A549 (cell line): ENCODE measurements around the gene RECK. TPM values are rescaled to one million over a fixed set of nuclear protein-coding genes. Genes with fewer than 3 reads are reported as not detected.

Experiments
- ATAC-seq, 2 experiments: fragments of 200-7000 bp in 1 of 2; fragments of >200 bp in 1 of 2; cut with Nextera tagmentation in 1 of 2; cut with Tn5 transposase in 1 of 2; 3 replicates each; pipeline versions ENCODE4 v1.8.0 to v1.9.1; 2018 to 2020; ENCODE audit warnings: mild to moderate bottlenecking in 1 of 2, moderate library complexity in 1 of 2
- CTCF ChIA-PET: fragments of 300-600 bp; sonication (Branson Sonifier 250); formaldehyde crosslinking; extraction: SDS; loops from one replicate; lab custom pipeline; 2021; ENCODE audit warnings: antibody characterized with exemption, inconsistent platforms; lab: Yijun Ruan, JAX
- POLR2A ChIA-PET: fragments of 350-600 bp; formaldehyde crosslinking; extraction: SDS; loops from one replicate; lab custom pipeline; 2021; ENCODE audit warnings: antibody characterized with exemption, inconsistent platforms; lab: Yijun Ruan, JAX
- DNase-seq, 2 experiments: peaks; one replicate each; pipeline versions ENCODE4 v3.0.0 to v3.0.0-alpha.2; 2011 to 2016; ENCODE audit warnings: low read depth in 1 of 2, low spot score in 1 of 2
- FAIRE-seq: peaks from 2 replicates; lab custom pipeline; 2011; peaks lifted over from hg19 to GRCh38; lab: Jason Lieb, UNC
- H3K27ac ChIP-seq, 2 experiments: fragments of >200 bp; sonication (Bioruptor Twin); formaldehyde crosslinking; 3 replicates each; pipeline ENCODE4 v1.5.1; 2016 to 2017
- H3K4me1 ChIP-seq: fragments of >200 bp; sonication (Bioruptor Twin); formaldehyde crosslinking; 3 replicates; pipeline ENCODE4 v1.6.1; 2016
- H3K4me2 ChIP-seq: fragments of >200 bp; sonication (Bioruptor Twin); formaldehyde crosslinking; 3 replicates; pipeline ENCODE4 v1.6.1; 2016
- H3K4me3 ChIP-seq: fragments of >200 bp; sonication (Bioruptor Twin); formaldehyde crosslinking; 3 replicates; pipeline ENCODE4 v1.5.1; 2016
- H3K9me3 ChIP-seq: fragments of >200 bp; sonication (Bioruptor Twin); formaldehyde crosslinking; 3 replicates; pipeline ENCODE4 v1.6.1; 2016
- ATOH8 ChIP-seq: fragments of 250-450 bp; sonication (Bioruptor Pico); IDR thresholded peaks from 2 replicates; pipeline ENCODE4 v1.5.0; 2020; ENCODE audit warnings: low read depth, mild to moderate bottlenecking, moderate library complexity
- CBX2 ChIP-seq: fragments of 200-600 bp; sonication (generic); IDR thresholded peaks from 2 replicates; pipeline ENCODE4 v1.6.1; 2016; ENCODE audit warnings: low read depth, mild to moderate bottlenecking, borderline replicate concordance
- CEBPB ChIP-seq, 2 experiments: fragments of >200 bp in 1 of 2; sonication (Bioruptor Twin) in 1 of 2; formaldehyde crosslinking in 1 of 2; IDR thresholded peaks; 2 replicates each; pipeline ENCODE4 v1.6.1; 2012 to 2016
- EP300 ChIP-seq, 2 experiments: fragments of >200 bp; sonication (Bioruptor Twin); formaldehyde crosslinking; IDR thresholded peaks; 2 replicates in 1 of 2; 3 replicates in 1 of 2; pipeline ENCODE4 v1.6.1; 2016 to 2017
- ESRRA ChIP-seq: fragments of 150-350 bp; IDR thresholded peaks from 2 replicates; pipeline ENCODE4 v1.6.1; 2014; ENCODE audit warnings: mild to moderate bottlenecking, low read length, borderline replicate concordance
- FOSB ChIP-seq: fragments of 250-450 bp; sonication (Bioruptor Pico); IDR thresholded peaks from 2 replicates; pipeline ENCODE4 v1.5.0; 2020; ENCODE audit warnings: mild to moderate bottlenecking, moderate library complexity
- FOSL2 ChIP-seq, 2 experiments: fragments of 450-650 bp in 1 of 2; fragments of >200 bp in 1 of 2; sonication (Bioruptor Twin) in 1 of 2; formaldehyde crosslinking; IDR thresholded peaks; 2 replicates each; pipeline versions ENCODE4 v1.5.0 to v1.6.1; 2016 to 2020; ENCODE audit warnings: mild to moderate bottlenecking in 1 of 2, moderate library complexity in 1 of 2
- HOXB5 ChIP-seq: fragments of 250-450 bp; sonication (Bioruptor Pico); IDR thresholded peaks from 2 replicates; pipeline ENCODE4 v1.5.0; 2020; ENCODE audit warnings: mild to moderate bottlenecking, moderate library complexity
- JUN ChIP-seq, 2 experiments: fragments of >200 bp; sonication (Bioruptor Twin); formaldehyde crosslinking; IDR thresholded peaks; 2 replicates in 1 of 2; 3 replicates in 1 of 2; pipeline ENCODE4 v1.6.1; 2016 to 2017
- JUNB ChIP-seq: fragments of >200 bp; sonication (Bioruptor Twin); formaldehyde crosslinking; IDR thresholded peaks from 2 replicates; pipeline ENCODE4 v1.6.1; 2016
- KDM1A ChIP-seq: fragments of 200-600 bp; sonication (generic); IDR thresholded peaks from 2 replicates; pipeline ENCODE4 v1.6.1; 2016; ENCODE audit warnings: low read depth, mild to moderate bottlenecking
- KDM5A ChIP-seq: fragments of 200-600 bp; sonication (generic); IDR thresholded peaks from 2 replicates; pipeline ENCODE4 v1.6.1; 2016; ENCODE audit warnings: antibody characterized with exemption, mild to moderate bottlenecking
- MAFK ChIP-seq: fragments of 450-650 bp; IDR thresholded peaks from 2 replicates; pipeline ENCODE4 v1.6.1; 2014; ENCODE audit not compliant: partially characterized antibody
- MAZ ChIP-seq: fragments of 150-350 bp; IDR thresholded peaks from 2 replicates; pipeline ENCODE4 v1.6.1; 2014; ENCODE audit warnings: antibody characterized with exemption, low read depth, low read length, borderline replicate concordance
- MYC ChIP-seq: IDR thresholded peaks from 2 replicates; pipeline ENCODE4 v1.6.1; 2012; ENCODE audit warnings: mild to moderate bottlenecking, inconsistent platforms, low read length, improper control_type of control experiment, borderline replicate concordance
- NFE2L2 ChIP-seq: fragments of 150-350 bp; conservative IDR thresholded peaks from 2 replicates; pipeline ENCODE4 v1.6.1; 2014; ENCODE audit warnings: low read length
- POLR2AphosphoS2 ChIP-seq: conservative IDR thresholded peaks from 2 replicates; pipeline ENCODE4 v1.6.1; 2012; ENCODE audit warnings: low read length, improper control_type of control experiment, inconsistent platforms
- RAD21 ChIP-seq, 2 experiments: fragments of >200 bp in 1 of 2; sonication (Bioruptor Twin) in 1 of 2; formaldehyde crosslinking in 1 of 2; IDR thresholded peaks in 1 of 2; conservative IDR thresholded peaks in 1 of 2; 2 replicates in 1 of 2; 3 replicates in 1 of 2; pipeline ENCODE4 v1.6.1; 2012 to 2018; ENCODE audit warnings: inconsistent platforms in 1 of 2
- RNF2 ChIP-seq: fragments of 200-600 bp; sonication (generic); IDR thresholded peaks from 2 replicates; pipeline ENCODE4 v1.6.1; 2016; ENCODE audit warnings: low read depth, mild to moderate bottlenecking, antibody characterized with exemption, moderate library complexity, borderline replicate concordance
- SREBF2 ChIP-seq: fragments of 450-650 bp; IDR thresholded peaks from 2 replicates; pipeline ENCODE4 v1.6.1; 2014; ENCODE audit warnings: mild to moderate bottlenecking, moderate library complexity
- TP53 ChIP-seq: fragments of 250-450 bp; sonication (Bioruptor Pico); IDR thresholded peaks from 2 replicates; pipeline ENCODE4 v1.5.0; 2021; ENCODE audit warnings: mild to moderate bottlenecking, moderate library complexity
- USF2 ChIP-seq: fragments of 450-650 bp; IDR thresholded peaks from 2 replicates; pipeline ENCODE4 v1.6.1; 2014; ENCODE audit warnings: antibody characterized with exemption
- ZC3H11A ChIP-seq: fragments of 450-650 bp; IDR thresholded peaks from 2 replicates; pipeline ENCODE4 v1.6.1; 2014; ENCODE audit warnings: antibody characterized with exemption, mild to moderate bottlenecking
- ZNF302 ChIP-seq: fragments of 250-450 bp; sonication (Bioruptor Pico); IDR thresholded peaks from 2 replicates; pipeline ENCODE4 v1.9.0; 2021; ENCODE audit warnings: inconsistent platforms, mild to moderate bottlenecking, moderate library complexity
- WGBS: methylation state at CpG from one replicate; pipeline ENCODE4 v1.1.6; 2017; ENCODE audit errors: missing lambda C conversion rate; 5-methylcytosine and 5-hydroxymethylcytosine counted together
- polyA plus RNA-seq, 4 experiments: library from polyadenylated mRNA; depleted of rRNA in 3 of 4; stranded (reverse); fragments of >200 nt; fragmentation: RNase III in 1 of 4; extraction: RNeasy Plus Mini Kit Qiagen cat#74134 plus additional on column Dnase treatment in 1 of 4; gene quantifications; 2 replicates in 3 of 4; 3 replicates in 1 of 4; pipeline ENCODE4 v1.2.3, GENCODE V29; 2011 to 2017
- TF ChIP-seq, protein P1 (sequence below): IDR thresholded peaks from 2 replicates; pipeline ENCODE4 v1.6.1; 2012; ENCODE audit warnings: low read depth, borderline replicate concordance
- TF ChIP-seq, protein P2 (sequence below): fragments of >200 bp; sonication (Bioruptor Twin); formaldehyde crosslinking; IDR thresholded peaks from 2 replicates; pipeline ENCODE4 v1.6.1; 2016

RECK gene
- polyA plus RNA-seq, 2 of the 4 experiments (the other 2 are of a cell fraction): 5.0 to 8.7 TPM

- TF ChIP-seq CBX2: no peak
- TF ChIP-seq JUN (IDR thresholded peaks at IDR 0.05): no peak
- TF ChIP-seq, protein P1, sequence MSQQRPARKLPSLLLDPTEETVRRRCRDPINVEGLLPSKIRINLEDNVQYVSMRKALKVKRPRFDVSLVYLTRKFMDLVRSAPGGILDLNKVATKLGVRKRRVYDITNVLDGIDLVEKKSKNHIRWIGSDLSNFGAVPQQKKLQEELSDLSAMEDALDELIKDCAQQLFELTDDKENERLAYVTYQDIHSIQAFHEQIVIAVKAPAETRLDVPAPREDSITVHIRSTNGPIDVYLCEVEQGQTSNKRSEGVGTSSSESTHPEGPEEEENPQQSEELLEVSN: no peak
- TF ChIP-seq SREBF2: no peak
- no peak for TF ChIP-seq USF2
- TF ChIP-seq FOSL2 (IDR thresholded peaks at IDR 0.05): no peak
- TF ChIP-seq FOSL2 (CRISPR knock-in tag; IDR thresholded peaks at IDR 0.05): no peak
- no peak for TF ChIP-seq TP53 (CRISPR knock-in tag)
- no peak for TF ChIP-seq HOXB5 (CRISPR knock-in tag)
- no peak for TF ChIP-seq EP300 (IDR thresholded peaks at IDR 0.05)
- TF ChIP-seq MAFK: no peak
Observed at GRCh38 chr9:36078051-36078450, 41.3 kb downstream of the RECK start (continued).

GRCh38 chr9:36080519-36080918, 43.8 kb downstream of the RECK start:
- Histone ChIP-seq H3K9me3 (no peaks in the 10 kb centered on the region), H3K4me1 (no peaks in the 10 kb centered on the region), H3K4me2 (no peak overlapping the region), H3K4me3 (no peak overlapping the region), H3K27ac (no peak overlapping the region)
- CTCF ChIA-PET: interaction anchor here (1.0 to 1.8 kb wide), 3 partner anchors 21 to 85 kb away, joined by 3 to 6 read pairs (median 3); no protein-coding TSS in a partner anchor
- DNase-seq (no peak), ATAC-seq (no peak)
- 94% methylated on average over 3 of the region's 3 CpGs for WGBS
- TF ChIP-seq, protein P2, sequence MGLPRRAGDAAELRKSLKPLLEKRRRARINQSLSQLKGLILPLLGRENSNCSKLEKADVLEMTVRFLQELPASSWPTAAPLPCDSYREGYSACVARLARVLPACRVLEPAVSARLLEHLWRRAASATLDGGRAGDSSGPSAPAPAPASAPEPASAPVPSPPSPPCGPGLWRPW: no peak
- no peak for TF ChIP-seq CEBPB (IDR thresholded peaks at IDR 0.05)
- no peak for TF ChIP-seq FOSB
- TF ChIP-seq EP300 (IDR thresholded peaks at IDR 0.05): no peak
- no peak for TF ChIP-seq JUN (IDR thresholded peaks at IDR 0.05)
- TF ChIP-seq, all 56 proteins: peak for 0
- POLR2A ChIA-PET: no interaction called here
- FAIRE-seq: no peak

- CTCF ChIA-PET: interaction anchor here (0.7 kb wide), 1 partner anchor 59 kb away, joined by 3 read pairs; no protein-coding TSS in a partner anchor
- no peak for ATAC-seq
Observed at GRCh38 chr9:36082931-36083330, 46.2 kb downstream of the RECK start.

More at GRCh38 chr9:36082931-36083330, 46.2 kb downstream of the RECK start:
- Histone ChIP-seq H3K4me3 (no peak overlapping the region), H3K4me2 (no peak overlapping the region), H3K27ac (no peak overlapping the region), H3K9me3 (no peaks in the 10 kb centered on the region), H3K4me1 (no peaks in the 10 kb centered on the region)
- POLR2A ChIA-PET: no interaction called here
- TF ChIP-seq KDM1A (no peak), ZC3H11A (no peak), FOSB (no peak), JUNB (no peak), RAD21 (conservative IDR thresholded peaks at IDR 0.05 in 1 of 2, IDR thresholded peaks at IDR 0.05 in 1 of 2) (no peak), MYC (no peak), MAZ (no peak), MAFK (no peak), KDM5A (no peak), RNF2 (no peak), CEBPB (IDR thresholded peaks at IDR 0.05) (no peak), ZNF302 (CRISPR knock-in tag) (no peak), POLR2AphosphoS2 (no peak), NFE2L2 (no peak), ATOH8 (CRISPR knock-in tag) (no peak), ESRRA (no peak)
- no peak for DNase-seq
- no peak for FAIRE-seq
- WGBS: 60% methylated on average over 5 of the region's 5 CpGs
